HPDE6-E6E7 (cell line): Measurements from ENCODE around the gene SPPL2B.
A peak's percentile ranks its signal among the peaks of the same experiment; 100 is the strongest.

Experiments used
- DNase-seq: peaks from one replicate; pipeline ENCODE4 v3.0.0; 2011; ENCODE audit warnings: missing footprints; ENCODE audit errors: extremely low spot score

SPPL2B gene

GRCh38 chr19:2300533-2300932 is 28.0 kb upstream of the SPPL2B start:
- no peak for DNase-seq

DNA sequence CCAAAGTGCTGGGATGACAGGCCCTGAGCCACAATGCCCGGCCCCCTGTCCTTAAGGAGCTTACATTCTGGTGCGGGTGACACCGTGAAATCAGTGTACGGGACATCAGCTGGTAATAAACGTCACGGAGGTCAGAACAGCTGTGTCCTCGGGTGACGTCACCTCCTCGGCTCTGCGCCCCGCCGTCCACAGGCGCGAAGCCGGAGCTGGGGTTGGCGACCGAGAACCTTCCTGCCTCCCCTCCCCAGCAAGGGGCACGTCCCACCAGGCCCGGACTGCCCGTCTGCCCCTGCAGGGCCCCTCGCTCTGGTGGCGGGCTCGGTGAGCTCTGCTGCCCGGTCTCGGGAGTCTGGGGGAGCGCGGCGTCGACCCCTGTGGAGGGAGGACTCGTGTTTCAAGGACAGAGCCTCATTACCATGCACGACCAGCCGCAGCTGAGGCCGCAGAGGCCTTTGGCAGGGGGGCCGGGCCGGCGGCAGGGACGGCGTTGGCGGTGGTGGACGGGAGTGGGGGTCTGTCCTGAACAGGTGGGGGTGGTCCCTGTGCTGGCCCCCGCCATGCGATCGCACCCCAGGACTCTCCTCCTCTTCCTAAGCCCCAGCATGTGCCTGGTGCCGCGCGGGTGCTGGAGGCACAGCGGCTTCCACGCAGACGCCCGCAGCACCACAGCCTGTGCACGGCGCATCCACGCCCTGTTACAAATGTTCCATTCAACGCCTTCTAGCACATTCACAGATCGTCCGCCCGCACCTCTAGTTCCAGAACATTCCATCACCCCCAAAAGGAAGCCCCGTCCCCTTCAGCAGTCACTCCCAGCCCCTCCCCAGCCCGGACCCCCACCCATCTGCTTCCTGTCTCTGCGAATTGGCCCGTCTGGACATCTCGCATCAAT is 25.9 kb upstream of the SPPL2B start:
- DNase-seq: no peak

GRCh38 chr19:2303211-2303798 is 25.2 kb upstream of the SPPL2B start:
- no peak for DNase-seq

- no peak for DNase-seq
These were observed 22.8 kb upstream of the SPPL2B start for GRCh38 chr19:2305452-2306280.

- no peak for DNase-seq
These were observed 22.1 kb upstream of the SPPL2B start for GRCh38 chr19:2306281-2306806.

DNA sequence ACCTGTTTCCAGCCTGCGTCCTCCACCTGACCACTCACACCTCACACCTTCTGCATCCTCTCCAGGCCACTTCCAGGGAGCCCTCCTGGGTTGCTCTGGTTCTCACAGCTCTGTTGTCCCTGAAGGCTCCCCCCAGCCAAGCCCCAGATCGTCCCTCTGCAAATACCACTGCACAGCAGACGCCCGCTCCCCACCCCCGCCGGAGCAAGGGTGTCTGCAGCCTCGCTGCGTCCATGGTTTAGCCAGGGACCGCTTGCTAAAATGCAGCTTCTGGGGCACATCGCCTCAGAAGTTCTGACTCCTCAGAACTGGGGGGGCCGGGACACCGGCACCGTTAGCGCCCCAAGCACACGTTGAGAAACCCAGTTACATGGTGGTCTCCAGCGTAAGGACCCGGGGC is 21.5 kb upstream of the SPPL2B start:
- DNase-seq: no peak

DNA sequence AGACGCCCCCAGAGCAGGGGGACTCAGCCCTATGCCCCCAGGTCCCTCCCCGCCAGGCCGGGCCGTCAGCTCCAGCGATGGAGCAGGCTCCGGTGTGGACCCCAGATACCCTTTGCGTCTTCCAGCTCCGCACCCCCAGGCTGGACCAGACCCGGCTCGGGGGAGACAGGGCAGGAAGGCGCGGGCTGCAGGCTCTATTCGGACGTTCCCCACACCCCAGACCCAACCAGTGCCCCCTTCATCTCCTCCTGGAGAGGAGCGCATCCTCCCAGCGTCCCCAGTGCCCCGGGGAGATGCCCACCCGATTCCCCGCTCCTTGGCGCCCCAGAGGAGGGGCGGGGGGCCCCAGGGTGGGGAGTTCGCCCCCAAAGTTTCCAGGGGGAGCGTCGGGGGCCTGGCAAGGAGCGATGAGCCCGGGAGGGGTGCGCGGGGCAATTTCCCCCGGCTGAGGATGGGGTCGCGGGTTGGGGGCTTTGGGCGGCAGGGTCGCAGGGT is 20.9 kb upstream of the SPPL2B start:
- DNase-seq: no peak

- no peak for DNase-seq
These were observed 20.3 kb upstream of the SPPL2B start, which contains the start of gene LINGO3 for GRCh38 chr19:2308114-2308556. Gene LINGO3 (minus strand): TSS chr19:2308154. CDS start chr19:2291776, 16,378 bp downstream.

DNA sequence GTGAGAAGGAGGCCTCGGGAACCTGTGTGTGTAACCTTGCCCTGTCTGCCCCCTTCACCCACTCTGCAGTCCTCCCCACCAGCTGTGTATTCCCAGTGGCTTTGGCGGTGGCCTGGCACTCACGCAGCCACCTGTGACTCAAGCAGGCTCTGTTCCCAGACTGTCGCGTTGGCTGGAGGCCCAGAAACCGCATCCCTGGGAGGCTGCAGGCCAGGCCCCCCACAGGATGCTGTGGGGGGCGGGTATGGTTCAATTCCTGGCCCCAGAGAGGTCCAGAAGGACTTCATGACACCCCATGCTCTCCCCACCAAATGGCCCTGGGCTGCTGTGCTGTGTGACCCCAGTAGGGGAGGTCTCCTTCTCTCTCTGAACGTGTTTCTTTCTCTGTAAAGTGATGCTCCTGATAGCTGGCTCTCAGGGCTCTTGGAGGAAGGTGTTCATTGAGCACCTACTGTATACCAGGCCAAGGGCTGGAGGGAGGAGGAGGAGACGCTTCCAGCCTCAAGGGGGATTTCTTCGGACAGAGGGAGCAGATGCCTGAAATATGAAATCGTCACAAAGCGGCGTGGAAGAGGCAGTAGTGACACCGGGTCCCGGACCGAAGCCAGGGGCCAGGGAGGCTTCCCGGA is 18.6 kb upstream of the SPPL2B start:
- no peak for DNase-seq

GRCh38 chr19:2311093-2311492 is 17.4 kb upstream of the SPPL2B start:
- no peak for DNase-seq

DNA sequence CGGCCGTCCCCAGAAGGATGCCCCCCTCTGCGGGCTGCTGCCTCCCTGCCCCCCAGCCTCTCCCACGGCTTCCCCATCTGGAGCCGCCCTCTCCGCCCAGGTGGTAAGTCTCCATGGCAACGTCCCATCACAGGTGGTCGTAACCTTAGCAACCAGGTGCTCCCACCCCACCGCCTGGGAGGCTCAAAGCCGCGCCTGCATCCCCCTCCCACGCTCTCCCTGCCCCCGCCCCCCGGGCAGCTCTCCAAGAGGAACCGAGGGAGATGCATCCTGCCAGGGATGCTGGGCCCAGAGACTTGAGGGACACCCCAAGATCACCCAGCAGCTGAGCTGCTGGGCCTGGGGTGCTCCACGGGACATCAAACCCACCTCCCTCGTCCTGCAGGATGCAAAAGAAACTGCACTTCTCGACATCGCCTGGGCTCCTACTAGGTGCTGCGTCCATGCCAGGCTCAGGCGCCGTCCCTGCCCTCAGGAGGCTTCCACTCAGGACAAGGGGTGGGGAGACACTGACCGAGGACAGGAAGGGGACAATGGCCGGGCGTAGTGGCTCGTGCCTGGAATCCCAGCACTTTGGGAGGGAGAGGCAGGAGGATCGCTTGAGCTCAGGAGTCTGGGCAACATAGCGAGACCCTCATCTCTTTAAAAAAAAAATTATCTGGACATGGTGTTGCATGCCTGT is 15.5 kb upstream of the SPPL2B start:
- DNase-seq: no peak

DNA sequence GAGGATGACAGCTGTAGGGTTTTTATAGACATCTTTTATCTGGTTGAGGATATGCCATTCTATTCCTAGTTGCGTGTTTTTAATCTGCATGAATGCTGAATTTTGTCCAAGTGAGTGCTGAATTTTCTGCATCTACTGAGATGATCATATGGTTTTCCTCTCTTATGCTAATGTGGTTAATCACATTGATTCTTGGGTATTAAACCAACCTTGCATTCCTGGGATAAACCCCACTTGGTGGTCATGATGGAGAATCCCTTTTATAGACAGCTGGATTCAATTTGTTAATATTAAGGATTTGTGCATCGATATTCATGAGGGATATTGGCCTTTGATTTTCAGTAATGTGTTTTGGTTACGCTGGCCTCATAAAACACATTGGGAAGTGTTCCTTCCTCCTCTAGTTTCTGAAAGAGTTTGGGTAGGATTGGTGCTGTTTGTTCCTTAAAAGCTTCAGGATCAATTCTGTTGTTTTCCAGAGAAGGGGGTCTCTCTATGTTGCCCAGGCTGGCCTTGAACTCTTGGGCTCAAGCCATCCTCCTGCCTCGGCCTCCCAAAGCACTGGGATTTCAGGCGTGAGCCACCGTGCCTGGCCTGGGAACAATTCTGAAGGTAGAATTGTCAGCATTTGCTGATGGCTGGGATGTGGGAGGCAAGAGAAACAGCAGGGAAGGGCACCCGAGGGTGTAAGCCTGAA is 13.2 kb upstream of the SPPL2B start:
- DNase-seq: no peak

- DNase-seq: no peak
These were observed 12.6 kb upstream of the SPPL2B start for GRCh38 chr19:2315818-2316353.

DNA sequence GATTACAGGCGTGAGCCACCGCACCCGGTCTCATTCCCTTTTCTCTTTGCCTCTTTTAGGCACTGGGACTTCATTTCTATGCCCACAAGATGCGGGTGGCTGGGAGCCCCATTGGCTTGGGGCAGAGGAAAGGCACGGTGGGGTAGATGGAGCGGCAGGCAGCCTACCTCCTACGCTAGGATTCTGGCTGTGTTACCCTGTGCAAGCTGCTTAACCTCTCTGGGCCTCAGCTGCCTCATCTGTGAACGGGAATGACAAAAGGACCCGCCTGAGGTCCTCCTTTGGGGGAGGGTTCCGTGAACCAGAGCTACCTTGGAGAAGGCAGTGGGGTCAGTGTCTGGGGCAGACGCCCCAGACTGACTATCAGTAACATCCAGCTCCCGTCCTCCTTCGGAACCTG is 11.2 kb upstream of the SPPL2B start:
- no peak for DNase-seq

GRCh38 chr19:2317756-2318155 is 10.7 kb upstream of the SPPL2B start:
- no peak for DNase-seq

GRCh38 chr19:2318923-2319322 is 9.6 kb upstream of the SPPL2B start:
- DNase-seq: no peak

DNA sequence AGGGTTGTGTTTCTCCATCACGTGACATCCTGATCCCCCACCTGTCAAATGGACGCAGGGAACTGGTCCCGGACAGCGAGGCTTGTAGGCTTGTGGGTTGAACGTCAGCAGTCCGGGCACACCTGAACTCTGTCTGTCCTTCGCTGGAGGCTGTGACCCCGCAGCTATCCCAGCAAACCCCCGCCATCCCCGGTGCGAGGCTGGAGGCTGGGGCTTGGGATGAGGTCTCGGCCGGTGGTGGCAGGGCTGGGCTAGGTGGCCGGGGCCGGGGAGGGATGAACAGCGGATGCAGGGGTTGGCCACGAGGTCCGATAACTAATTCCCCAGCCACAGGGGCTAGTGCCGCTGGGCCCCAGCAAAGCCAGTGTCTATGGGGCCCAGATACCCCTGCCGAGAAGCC is 8.9 kb upstream of the SPPL2B start:
- DNase-seq: no peak

DNA sequence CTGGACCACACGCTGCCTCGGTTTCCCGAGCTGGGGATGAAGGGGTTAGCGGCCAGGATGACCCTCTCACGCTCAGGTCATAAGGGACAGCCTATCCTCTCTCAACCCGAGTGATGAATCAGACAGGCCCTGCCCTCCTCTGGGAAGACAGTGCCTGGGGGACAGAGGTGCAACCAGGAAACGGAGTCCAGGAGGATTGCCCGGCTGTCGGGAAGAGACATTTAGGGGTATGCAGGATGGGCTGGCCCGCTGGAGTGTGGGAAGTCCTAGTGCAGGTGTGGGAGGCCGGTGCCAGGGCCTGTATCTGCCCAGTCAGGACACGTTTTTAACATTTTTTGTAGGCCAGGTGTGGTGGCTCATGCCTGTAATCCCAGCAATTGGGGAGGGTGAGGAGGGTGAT is 8.4 kb upstream of the SPPL2B start:
- peak; percentile 66 for DNase-seq

- DNase-seq: no peak
These were observed 7.5 kb upstream of the SPPL2B start for GRCh38 chr19:2320939-2321338.
